T-helper 17 cell (primary cell): ENCODE measurements around the gene PAQR5. TPM values are rescaled to one million over a fixed set of nuclear protein-coding genes. Genes with fewer than 3 reads are reported as not detected.
A peak's percentile ranks its signal among the peaks of the same experiment; 100 is the strongest.

ENCODE experiments used
- ATAC-seq: fragments of 150-1000 bp; cut with Tn5 transposase; 2 replicates; pipeline ENCODE4 v1.10.0; 2021; ENCODE audit warnings: mild to moderate bottlenecking, moderate library complexity
- DNase-seq, 3 donors: peaks; one replicate each; pipeline versions ENCODE4 v3.0.0 to v3.0.0-alpha.2; 2020 to 2021
- H3K9me3 ChIP-seq: one replicate; pipeline ENCODE4 v1.7.0; 2013; ENCODE audit warnings: low read length, mild to moderate bottlenecking; ENCODE audit not compliant: control insufficient read depth, poor library complexity, severe bottlenecking
- H3K27ac Mint-ChIP-seq: one replicate; pipeline ENCODE4 v1.8.0; 2022; ENCODE audit warnings: mild to moderate bottlenecking, moderate library complexity, mixed read lengths
- H3K27me3 Mint-ChIP-seq: one replicate; pipeline ENCODE4 v1.8.0; 2022; ENCODE audit warnings: mixed read lengths
- H3K36me3 Mint-ChIP-seq: one replicate; pipeline ENCODE4 v1.8.0; 2022; ENCODE audit warnings: low read depth, mixed read lengths
- H3K4me1 Mint-ChIP-seq: one replicate; pipeline ENCODE4 v1.8.0; 2022; ENCODE audit warnings: mild to moderate bottlenecking, mixed read lengths
- H3K4me3 Mint-ChIP-seq: one replicate; pipeline ENCODE4 v1.8.0; 2022; ENCODE audit warnings: mild to moderate bottlenecking, moderate library complexity, mixed read lengths
- total RNA-seq, 4 donors: library from RNA in 2 of 4; stranded (reverse) in 2 of 4; gene quantifications; one replicate each; pipeline ENCODE4 v1.2.3 and lab custom pipeline; 2022 to 2026

PAQR5 gene
- total RNA-seq, 2 donors from 2014 or later = not detected

DNA sequence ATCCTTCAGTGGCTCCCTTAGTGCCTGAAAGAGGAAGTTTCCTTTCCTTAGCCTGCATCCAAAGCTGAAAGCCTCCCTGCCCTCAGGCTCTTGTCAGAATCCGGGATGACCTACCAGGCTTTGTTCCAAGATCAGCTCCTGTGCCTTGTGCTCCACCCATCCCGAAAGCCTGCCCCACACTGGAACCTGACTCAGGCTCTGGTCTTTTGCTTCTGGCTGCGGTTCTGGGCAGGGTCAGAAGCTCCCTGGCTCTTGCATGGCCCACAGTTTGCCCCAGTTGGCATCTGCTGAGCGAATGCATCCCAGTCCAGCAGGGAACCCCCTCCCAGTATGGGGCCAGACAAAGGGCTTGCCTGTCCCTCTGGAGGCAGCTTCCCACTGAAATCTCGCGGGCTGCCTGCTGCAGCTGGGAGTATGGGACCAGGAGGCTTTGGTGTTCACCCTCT, 89.6 kb downstream of the PAQR5 start:
- no peak overlapping the region for H3K4me3 Mint-ChIP-seq
- H3K9me3 ChIP-seq = no peaks in the 10 kb centered on the region
- peak overlapping the region; percentile 60 for H3K27ac Mint-ChIP-seq
- ATAC-seq (no peak), DNase-seq (no peak)
- H3K27me3 Mint-ChIP-seq = peaks cover 10% of the 10 kb centered on the region
- H3K4me1 Mint-ChIP-seq = no peaks in the 10 kb centered on the region
- H3K36me3 Mint-ChIP-seq = no peaks in the 10 kb centered on the region

DNA sequence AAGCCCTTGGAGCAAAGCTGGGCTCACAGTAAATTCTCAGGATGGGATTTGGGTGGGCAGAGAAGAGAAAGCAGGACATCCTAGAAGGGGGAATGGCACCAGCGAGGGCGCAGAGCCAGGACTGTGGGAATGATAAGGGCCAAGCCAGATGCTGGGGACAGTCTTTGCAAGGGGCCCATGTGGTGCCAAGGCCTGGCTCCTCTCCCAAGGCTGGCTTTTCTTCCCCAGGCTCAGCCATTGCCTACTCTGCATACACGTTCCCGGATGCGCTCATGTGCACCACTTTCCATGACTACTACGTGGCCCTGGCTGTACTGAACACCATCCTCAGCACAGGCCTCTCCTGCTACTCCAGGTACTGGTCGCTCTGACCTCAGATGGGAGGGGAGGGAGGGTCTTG, 90.7 kb downstream of the PAQR5 start:
- H3K27ac Mint-ChIP-seq = no peak overlapping the region
- H3K36me3 Mint-ChIP-seq = no peaks in the 10 kb centered on the region
- no peaks in the 10 kb centered on the region for H3K9me3 ChIP-seq
- H3K4me1 Mint-ChIP-seq = peaks cover 2% of the 10 kb centered on the region
- no peak for ATAC-seq
- no peak overlapping the region for H3K4me3 Mint-ChIP-seq
- no peak for DNase-seq
- H3K27me3 Mint-ChIP-seq = peaks cover 10% of the 10 kb centered on the region

DNA sequence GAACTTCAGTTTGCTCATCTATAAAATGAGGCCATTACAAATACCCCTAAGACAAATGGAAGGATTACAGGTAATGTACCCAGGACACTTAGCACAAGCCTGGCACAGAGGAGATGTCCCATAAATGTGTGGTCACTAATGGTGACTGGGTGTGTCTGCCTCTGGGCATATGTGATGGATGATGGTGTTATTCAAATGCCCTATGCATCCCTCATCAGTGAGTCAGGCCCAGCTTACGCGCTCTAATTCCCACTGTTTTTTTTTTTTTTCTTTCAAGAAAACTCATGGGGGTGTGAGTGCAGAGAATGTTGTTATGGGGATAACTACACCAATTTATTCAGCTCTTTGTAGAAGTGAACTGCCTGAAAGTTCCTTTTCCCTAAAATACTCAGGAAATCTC, 91.9 kb downstream of the PAQR5 start:
- H3K36me3 Mint-ChIP-seq = no peaks in the 10 kb centered on the region

DNA sequence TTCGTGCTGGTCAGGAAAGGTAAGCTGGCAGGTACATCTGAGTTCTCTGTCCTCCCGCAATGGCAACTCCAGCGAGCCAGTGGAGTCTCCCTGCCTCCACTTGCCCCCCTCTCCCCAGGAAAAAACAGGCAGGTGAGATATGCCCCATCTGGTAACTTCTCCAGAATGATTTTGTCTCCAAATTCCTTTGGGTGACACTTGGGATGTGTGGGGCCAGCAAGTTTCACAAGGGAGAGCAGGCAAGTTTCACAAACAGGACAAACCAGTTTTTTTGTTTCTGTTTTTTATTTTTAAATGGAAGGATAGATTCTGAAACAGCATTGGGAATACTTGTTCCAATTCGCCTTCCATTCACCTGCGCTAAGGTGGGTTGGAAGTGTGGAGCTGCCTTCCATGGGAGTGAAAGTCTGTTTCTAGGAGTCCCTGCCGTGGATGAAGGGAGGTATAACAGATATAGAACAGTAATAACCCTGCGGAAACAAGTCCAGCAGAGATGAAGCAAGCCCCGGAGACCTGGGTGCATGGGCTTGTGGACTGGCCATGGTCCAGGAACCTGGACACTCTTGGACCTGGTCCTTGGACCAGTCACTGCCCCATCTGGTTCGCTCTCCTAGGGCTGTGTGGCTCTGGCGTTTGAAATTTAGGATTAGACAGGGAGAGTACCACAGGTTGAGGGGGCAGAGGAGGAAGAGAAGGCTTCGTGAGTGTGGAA, 92.5 kb downstream of the PAQR5 start:
- peaks cover 6% of the 10 kb centered on the region for H3K4me1 Mint-ChIP-seq
- no peaks in the 10 kb centered on the region for H3K9me3 ChIP-seq
- DNase-seq (no peak), ATAC-seq (no peak)
- peaks cover 10% of the 10 kb centered on the region for H3K27me3 Mint-ChIP-seq
- H3K27ac Mint-ChIP-seq = no peak overlapping the region
- no peaks in the 10 kb centered on the region for H3K36me3 Mint-ChIP-seq
- H3K4me3 Mint-ChIP-seq = no peak overlapping the region

More for the DNA sequence above, 91.9 kb downstream of the PAQR5 start:
- Mint-ChIP-seq H3K4me3 (no peak overlapping the region), H3K27me3 (peaks cover 10% of the 10 kb centered on the region), H3K27ac (no peak overlapping the region), H3K4me1 (peaks cover 6% of the 10 kb centered on the region)
- DNase-seq (no peak), ATAC-seq (no peak)
- no peaks in the 10 kb centered on the region for H3K9me3 ChIP-seq

DNA sequence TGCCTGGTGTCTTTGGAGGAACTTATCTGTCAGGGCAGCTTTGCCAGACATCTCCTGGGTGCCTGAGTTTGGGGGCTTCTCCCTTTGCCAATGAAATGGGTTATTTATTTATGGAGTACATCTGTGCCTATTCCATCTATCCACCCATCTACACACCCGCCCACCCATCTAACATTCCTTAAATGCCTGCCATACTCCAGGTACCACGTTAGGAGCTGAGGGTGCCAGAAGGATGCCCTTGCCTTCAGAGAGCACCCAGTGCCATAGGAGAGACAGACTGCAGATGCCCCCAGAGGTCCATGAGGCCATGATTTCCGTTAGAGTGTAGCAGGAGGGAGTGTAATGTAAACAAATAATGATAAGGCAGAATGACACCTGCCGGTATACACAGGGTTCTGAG, 93.6 kb downstream of the PAQR5 start:
- peaks cover 10% of the 10 kb centered on the region for H3K27me3 Mint-ChIP-seq
- H3K4me3 Mint-ChIP-seq = no peak overlapping the region
- DNase-seq = no peak
- no peak overlapping the region for H3K27ac Mint-ChIP-seq
- no peak for ATAC-seq
- peaks cover 6% of the 10 kb centered on the region for H3K4me1 Mint-ChIP-seq
- H3K36me3 Mint-ChIP-seq = no peaks in the 10 kb centered on the region
- no peaks in the 10 kb centered on the region for H3K9me3 ChIP-seq

DNA sequence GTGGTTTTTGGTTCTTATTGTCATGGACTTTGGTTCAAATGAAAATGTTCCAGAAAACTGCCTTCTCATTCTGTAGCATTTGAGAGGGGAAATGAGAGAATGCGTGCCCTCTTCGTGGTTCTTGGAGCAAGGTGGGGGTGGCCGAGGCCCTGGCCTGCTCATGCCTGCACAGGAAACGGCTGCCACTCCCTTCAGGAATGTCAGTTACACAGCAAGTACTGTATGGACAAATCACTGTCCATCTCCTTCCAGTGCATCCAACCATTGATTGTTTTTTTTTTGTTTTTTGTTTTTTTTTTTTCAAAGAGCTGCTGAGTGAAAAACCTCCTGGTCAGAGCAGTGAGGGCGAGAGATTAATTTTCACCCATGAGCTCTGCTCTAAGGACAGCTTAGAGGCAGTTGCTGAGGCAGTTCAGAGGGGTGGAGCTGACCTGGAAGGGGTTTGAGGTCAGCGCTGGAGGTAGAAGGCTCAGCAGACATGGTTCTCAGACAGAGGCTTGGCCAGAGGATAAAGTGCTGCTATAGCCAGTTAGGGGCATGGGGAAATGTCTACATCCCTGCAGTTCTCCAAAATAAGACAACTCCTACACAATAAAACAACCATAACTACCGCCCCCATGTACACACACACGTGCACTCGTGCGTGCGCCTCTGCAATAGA, 95.2 kb downstream of the PAQR5 start:
- DNase-seq (no peak), ATAC-seq (no peak)
- no peak overlapping the region for H3K4me3 Mint-ChIP-seq
- no peaks in the 10 kb centered on the region for H3K36me3 Mint-ChIP-seq
- H3K4me1 Mint-ChIP-seq = peaks cover 12% of the 10 kb centered on the region
- no peak overlapping the region for H3K27ac Mint-ChIP-seq
- H3K27me3 Mint-ChIP-seq = peaks cover 10% of the 10 kb centered on the region
- H3K9me3 ChIP-seq = no peaks in the 10 kb centered on the region

DNA sequence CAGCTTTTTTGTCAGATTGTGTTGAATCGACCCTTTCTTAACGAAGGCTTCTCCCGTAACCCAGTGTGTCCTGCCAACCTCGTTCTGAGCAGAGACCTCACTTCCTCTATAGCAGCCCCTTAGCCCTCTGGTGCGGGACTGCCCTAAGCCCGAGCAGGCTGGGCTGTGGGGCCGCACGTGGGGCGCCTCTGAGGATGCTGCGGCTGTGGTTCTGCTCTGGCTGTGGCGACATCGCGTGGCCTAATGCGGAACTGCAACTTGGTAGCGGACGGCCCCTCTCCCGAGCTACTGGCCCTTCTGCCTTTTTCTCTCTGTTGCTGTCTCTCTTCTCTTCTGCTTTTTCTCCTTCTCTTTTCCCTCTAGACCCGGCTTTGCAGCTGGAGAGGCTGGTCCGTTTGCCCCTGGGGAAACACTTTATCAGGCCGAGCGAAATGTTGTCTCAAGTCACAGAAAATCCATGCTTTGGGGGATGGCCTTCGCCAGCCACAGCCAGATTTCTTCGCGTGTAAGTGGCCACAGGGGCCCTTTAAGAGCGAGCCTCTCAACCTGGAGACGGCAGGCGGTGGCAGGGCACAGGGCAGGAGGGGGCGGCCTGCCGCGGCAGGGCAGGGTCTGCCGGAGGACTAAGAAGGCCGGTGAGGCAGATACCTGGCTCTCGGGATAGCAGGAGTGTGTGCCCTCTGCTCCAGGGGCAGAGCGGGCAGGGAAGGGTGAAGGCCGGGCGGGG, 96.0 kb downstream of the PAQR5 start:
- peaks cover 10% of the 10 kb centered on the region for H3K27me3 Mint-ChIP-seq
- H3K4me1 Mint-ChIP-seq = peaks cover 12% of the 10 kb centered on the region
- ATAC-seq = peak; percentile 98
- DNase-seq = peak; percentile 64 to 85 (median 71)
- H3K4me3 Mint-ChIP-seq = no peak overlapping the region
- H3K36me3 Mint-ChIP-seq = no peaks in the 10 kb centered on the region
- no peaks in the 10 kb centered on the region for H3K9me3 ChIP-seq
- H3K27ac Mint-ChIP-seq = no peak overlapping the region

DNA sequence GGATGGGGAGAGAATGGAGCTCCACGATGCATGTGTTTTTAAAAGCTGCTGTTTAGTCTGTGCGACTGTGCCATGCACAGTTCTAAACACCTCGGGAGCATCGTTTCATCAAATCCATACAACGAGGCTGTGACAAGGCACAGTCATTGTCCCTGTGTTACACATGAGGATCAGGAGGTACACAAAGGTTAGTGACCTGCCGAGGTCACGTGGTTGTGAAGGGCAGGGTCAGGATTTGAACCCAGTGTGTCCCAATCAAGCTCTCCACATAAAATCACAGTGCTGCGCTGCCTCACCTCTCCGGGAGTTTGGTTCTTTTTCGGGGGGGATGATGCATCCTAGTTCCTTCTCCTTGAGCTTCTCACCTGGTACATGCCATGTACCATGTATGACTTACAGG, 96.7 kb downstream of the PAQR5 start:
- Mint-ChIP-seq H3K4me1 (peaks cover 12% of the 10 kb centered on the region), H3K4me3 (no peak overlapping the region), H3K27ac (no peak overlapping the region), H3K27me3 (peaks cover 10% of the 10 kb centered on the region), H3K36me3 (no peaks in the 10 kb centered on the region)
- H3K9me3 ChIP-seq = no peaks in the 10 kb centered on the region
- ATAC-seq (no peak), DNase-seq (no peak)

DNA sequence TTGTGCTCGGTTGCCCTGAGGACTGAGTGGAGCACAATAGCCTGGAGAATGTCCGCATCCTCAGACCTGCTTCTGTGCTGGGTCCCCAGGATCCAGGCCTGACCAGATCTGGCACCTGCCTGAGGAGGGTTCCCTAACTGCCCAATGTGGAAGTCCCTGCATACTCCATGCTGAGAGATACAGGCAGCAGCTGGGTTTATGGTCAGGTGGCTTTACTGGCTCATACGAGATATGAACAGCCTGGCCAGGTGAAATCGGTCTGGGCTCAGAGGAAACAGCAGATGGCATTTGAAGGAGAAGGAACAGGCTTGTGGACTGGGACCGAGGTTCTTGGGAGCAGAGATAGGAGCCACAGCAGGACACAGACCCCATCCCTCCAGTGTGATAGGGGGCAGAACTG, 97.3 kb downstream of the PAQR5 start:
- H3K27me3 Mint-ChIP-seq = peaks cover 10% of the 10 kb centered on the region
- no peaks in the 10 kb centered on the region for H3K36me3 Mint-ChIP-seq
- DNase-seq (no peak), ATAC-seq (no peak)
- peaks cover 12% of the 10 kb centered on the region for H3K4me1 Mint-ChIP-seq
- no peak overlapping the region for H3K27ac Mint-ChIP-seq
- H3K9me3 ChIP-seq = no peaks in the 10 kb centered on the region
- no peak overlapping the region for H3K4me3 Mint-ChIP-seq

DNA sequence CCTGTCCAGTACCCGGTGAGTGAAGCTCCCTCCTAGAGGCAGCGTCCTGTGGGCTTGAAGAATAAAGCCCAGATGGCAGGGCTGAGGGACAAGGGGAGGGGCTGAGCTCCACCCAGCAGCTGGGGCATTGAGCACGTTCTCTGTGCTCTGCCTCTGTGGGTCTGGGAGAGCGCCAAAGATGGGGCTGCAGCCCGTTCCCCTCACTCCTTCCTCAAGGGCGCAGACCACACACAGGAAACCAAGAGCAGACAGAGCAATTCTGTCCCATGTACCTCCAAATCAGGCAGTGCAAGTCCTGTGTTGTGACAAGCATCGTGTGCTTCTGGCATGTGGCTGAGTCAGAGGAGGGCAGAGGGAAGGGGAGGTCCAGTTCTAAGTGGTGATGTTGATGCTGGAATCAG, 99.8 kb downstream of the PAQR5 start:
- ATAC-seq = peak; percentile 22

DNA sequence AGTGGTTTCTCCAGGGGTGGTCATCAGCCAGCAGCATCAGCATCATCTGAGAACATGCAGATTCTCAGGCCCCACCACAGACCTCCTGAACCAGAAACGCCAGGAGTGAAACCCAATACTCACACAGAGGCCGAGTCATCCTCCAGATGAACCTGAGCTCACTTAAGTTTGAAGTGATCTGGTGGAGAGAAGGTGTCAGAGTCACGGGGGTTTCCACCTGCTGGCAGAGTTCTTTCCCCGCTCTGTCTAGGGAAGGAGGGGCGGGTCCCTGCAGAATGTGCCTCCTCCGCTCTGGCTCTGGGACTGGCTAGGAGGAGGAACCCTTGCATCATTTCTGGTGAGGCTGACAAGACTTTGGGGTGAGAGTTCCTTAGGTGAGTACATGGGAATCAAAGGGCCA, 102.1 kb downstream of the PAQR5 start:
- Mint-ChIP-seq H3K27ac (no peak overlapping the region), H3K27me3 (peaks cover 15% of the 10 kb centered on the region), H3K4me1 (peaks cover 6% of the 10 kb centered on the region), H3K4me3 (no peak overlapping the region), H3K36me3 (no peaks in the 10 kb centered on the region)
- DNase-seq (no peak), ATAC-seq (no peak)
- H3K9me3 ChIP-seq = no peaks in the 10 kb centered on the region

More for the DNA sequence above, 99.8 kb downstream of the PAQR5 start:
- H3K4me1 Mint-ChIP-seq = peaks cover 12% of the 10 kb centered on the region
- H3K36me3 Mint-ChIP-seq = no peaks in the 10 kb centered on the region
- no peak overlapping the region for H3K27ac Mint-ChIP-seq
- DNase-seq = no peak
- H3K9me3 ChIP-seq = no peaks in the 10 kb centered on the region
- no peak overlapping the region for H3K4me3 Mint-ChIP-seq
- H3K27me3 Mint-ChIP-seq = peaks cover 4% of the 10 kb centered on the region

DNA sequence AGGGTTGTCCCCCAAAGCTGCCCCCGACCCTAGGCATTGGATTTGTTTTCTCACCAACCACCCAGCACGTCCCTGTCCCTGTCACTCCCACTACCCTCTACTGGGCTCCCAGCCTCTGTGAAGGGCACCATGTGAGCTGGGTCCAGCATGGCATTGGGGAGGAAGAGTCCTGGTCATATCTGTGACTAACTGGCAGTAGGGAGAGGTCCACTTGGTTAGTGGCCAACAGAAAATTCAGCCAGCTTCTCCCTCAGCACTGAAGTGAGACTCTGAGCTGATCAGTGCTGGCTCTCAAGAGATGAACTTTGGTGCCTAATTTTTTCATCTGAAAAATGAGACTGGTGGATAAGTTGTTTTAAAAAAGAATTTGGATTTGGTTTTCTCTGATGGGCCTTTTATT, 104.1 kb downstream of the PAQR5 start:
- H3K27ac Mint-ChIP-seq = no peak overlapping the region
- H3K36me3 Mint-ChIP-seq = no peaks in the 10 kb centered on the region
- H3K4me3 Mint-ChIP-seq = no peak overlapping the region

DNA sequence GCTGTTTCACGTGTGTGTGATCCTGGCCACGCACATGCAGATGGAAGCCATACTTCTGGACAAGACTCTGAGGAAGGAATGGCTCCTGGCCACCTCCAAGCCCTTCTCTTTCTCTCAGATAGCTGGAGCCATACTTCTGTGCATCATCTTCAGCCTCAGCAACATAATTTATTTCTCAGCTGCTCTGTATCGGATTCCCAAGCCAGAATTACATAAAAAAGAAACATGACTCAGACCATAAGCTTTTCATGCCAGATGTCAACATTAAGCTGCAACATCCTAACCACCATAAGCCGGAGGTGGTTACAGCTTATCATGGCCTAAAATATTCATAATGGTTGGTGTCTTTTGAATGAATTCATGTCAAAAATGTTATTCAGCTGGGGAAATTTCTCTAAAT, 104.9 kb downstream of the PAQR5 start:
- H3K4me1 Mint-ChIP-seq = no peaks in the 10 kb centered on the region
- H3K4me3 Mint-ChIP-seq = no peak overlapping the region
- ATAC-seq (no peak), DNase-seq (no peak)
- H3K27me3 Mint-ChIP-seq = peaks cover 26% of the 10 kb centered on the region
- H3K9me3 ChIP-seq = no peaks in the 10 kb centered on the region
- no peak overlapping the region for H3K27ac Mint-ChIP-seq
- H3K36me3 Mint-ChIP-seq = no peaks in the 10 kb centered on the region

More for the DNA sequence above, 104.1 kb downstream of the PAQR5 start:
- peaks cover 23% of the 10 kb centered on the region for H3K27me3 Mint-ChIP-seq
- no peak for DNase-seq
- peaks cover 4% of the 10 kb centered on the region for H3K4me1 Mint-ChIP-seq
- ATAC-seq = no peak
- no peaks in the 10 kb centered on the region for H3K9me3 ChIP-seq
